Thyroid gland (tissue), 4 donors: ENCODE data around the gene DYNLT1. TPM values are rescaled to one million over a fixed set of nuclear protein-coding genes. Genes with fewer than 3 reads are reported as not detected.

ENCODE experiments used
- DNase-seq, 2 donors: peaks; one replicate each; pipeline ENCODE4 v3.0.0-alpha.2; 2019
- H3K27ac ChIP-seq, 3 donors: fragments of 200-600 bp; sonication (generic); 1 replicate in 2 of 3; 2 replicates in 1 of 3; pipeline ENCODE4 v1.5.1; 2016 to 2019; ENCODE audit warnings: mild to moderate bottlenecking in 1 of 3, moderate library complexity in 1 of 3
- H3K27me3 ChIP-seq: fragments of 200-600 bp; sonication (generic); one replicate; pipeline ENCODE4 v1.5.1; 2019
- H3K36me3 ChIP-seq, 2 donors: fragments of 200-600 bp; sonication (generic); one replicate each; pipeline ENCODE4 v1.5.1; 2016 to 2019
- H3K4me1 ChIP-seq, 2 donors: fragments of 200-600 bp; sonication (generic); one replicate each; pipeline ENCODE4 v1.5.1; 2017 to 2019
- H3K4me3 ChIP-seq, 3 donors: fragments of 200-600 bp; sonication (generic); replicated peaks in 1 of 3; 1 replicate in 2 of 3; 2 replicates in 1 of 3; pipeline ENCODE4 v1.5.1; 2016; ENCODE audit warnings: mild to moderate bottlenecking in 1 of 3
- H3K9me3 ChIP-seq: fragments of 200-600 bp; sonication (generic); one replicate; pipeline ENCODE4 v1.5.1; 2017
- CTCF ChIP-seq, 6 experiments: fragments of 200-600 bp in 3 of 6; fragments of 450-650 bp in 3 of 6; sonication (generic) in 3 of 6; IDR thresholded peaks; one replicate each; pipeline ENCODE4 v1.5.1; 2016 to 2019; ENCODE audit warnings: antibody characterized with exemption in 6 of 6, mild to moderate bottlenecking in 2 of 6, inconsistent platforms in 1 of 6, moderate library complexity in 1 of 6
- POLR2A ChIP-seq, 2 donors: fragments of 450-650 bp; IDR thresholded peaks; one replicate each; pipeline ENCODE4 v1.6.1; 2017; ENCODE audit warnings: antibody characterized with exemption in 2 of 2, mild to moderate bottlenecking in 2 of 2, moderate library complexity in 1 of 2
- WGBS, 2 donors: methylation state at CpG; one replicate each; pipeline ENCODE4 v1.1.5; 2017; 5-methylcytosine and 5-hydroxymethylcytosine counted together
- intact Hi-C: fragments of 100-400 bp; cut with DNase I; formaldehyde crosslinking; loops from one replicate; pipeline ENCODE4 v1.15.1; 2023
- total RNA-seq, 4 donors: library from RNA; depleted of rRNA; stranded (reverse); fragments of >200 nt; gene quantifications; one replicate each; pipeline ENCODE4 v1.2.3, GENCODE V29; 2016

Gene DYNLT1
- total RNA-seq, 4 donors from 2014 or later: 76.6 to 113 (median 93.4) TPM

- no peaks in the 10 kb centered on the region for H3K9me3 ChIP-seq
- TF ChIP-seq CTCF (IDR thresholded peaks at IDR 0.05): no peak
- TF ChIP-seq POLR2A (IDR thresholded peaks at IDR 0.05): no peak
- 90 to 92% methylated on average over 8 to 9 of the region's 9 CpGs for WGBS, 2 donors
- H3K27me3 ChIP-seq: no peaks in the 10 kb centered on the region
- DNase-seq: no peak
- H3K4me1 ChIP-seq: peaks cover 22 to 30% of the 10 kb centered on the region in 2 donors
- intact Hi-C loops: no loop called here
- H3K4me3 ChIP-seq: no peak overlapping the region
- no peaks in the 10 kb centered on the region for H3K36me3 ChIP-seq
- no peak overlapping the region for H3K27ac ChIP-seq
These were observed 16.7 kb downstream of the DYNLT1 start for GRCh38 chr6:158627940-158628211.

- no peak for DNase-seq
- no peak overlapping the region for H3K27ac ChIP-seq
These were observed 17.2 kb downstream of the DYNLT1 start for GRCh38 chr6:158627168-158627939.

GRCh38 chr6:158626360-158627167 lies 18.0 kb downstream of the DYNLT1 start:
- Histone ChIP-seq H3K36me3 (no peaks in the 10 kb centered on the region), H3K9me3 (no peaks in the 10 kb centered on the region), H3K27ac (peak overlapping the region in 1 of 3 donors; percentile 85), H3K4me1 (peaks cover 22 to 30% of the 10 kb centered on the region in 2 donors), H3K27me3 (no peaks in the 10 kb centered on the region), H3K4me3 (no peak overlapping the region)
- intact Hi-C loops: no loop called here
- TF ChIP-seq CTCF (IDR thresholded peaks at IDR 0.05): no peak
- no peak for TF ChIP-seq POLR2A (IDR thresholded peaks at IDR 0.05)
- WGBS, 2 donors: 95% methylated on average over 6 of the region's 6 CpGs
- no peak for DNase-seq

More at GRCh38 chr6:158627168-158627939, 17.2 kb downstream of the DYNLT1 start:
- no peaks in the 10 kb centered on the region for H3K9me3 ChIP-seq
- H3K4me1 ChIP-seq: peaks cover 22 to 30% of the 10 kb centered on the region in 2 donors
- 94 to 96% methylated on average over 20 of the region's 20 CpGs for WGBS, 2 donors
- intact Hi-C loops: no loop called here
- no peaks in the 10 kb centered on the region for H3K27me3 ChIP-seq
- no peaks in the 10 kb centered on the region for H3K36me3 ChIP-seq
- TF ChIP-seq POLR2A (IDR thresholded peaks at IDR 0.05) (no peak), CTCF (IDR thresholded peaks at IDR 0.05) (no peak)
- no peak overlapping the region for H3K4me3 ChIP-seq

- Histone ChIP-seq H3K36me3 (no peaks in the 10 kb centered on the region), H3K27me3 (no peaks in the 10 kb centered on the region), H3K4me1 (peaks cover 22 to 24% of the 10 kb centered on the region in 2 donors), H3K9me3 (no peaks in the 10 kb centered on the region), H3K4me3 (no peak overlapping the region), H3K27ac (peak overlapping the region in 2 of 3 donors; percentile 85 to 86)
- 64 to 73% methylated on average over 15 of the region's 15 CpGs for WGBS, 2 donors
- no peak for TF ChIP-seq CTCF (IDR thresholded peaks at IDR 0.05)
- TF ChIP-seq POLR2A (IDR thresholded peaks at IDR 0.05): no peak
- intact Hi-C loops: no loop called here
- peak; percentile 44 to 52 for DNase-seq
These were observed 18.6 kb downstream of the DYNLT1 start for GRCh38 chr6:158625881-158626305.
